Mucosa of descending colon (tissue), 3 donors: ENCODE data around the gene DNAH12. TPM values are rescaled to one million over a fixed set of nuclear protein-coding genes. Genes with fewer than 3 reads are reported as not detected.
"Not testable (repeated sequence)": the region's sequence is repeated elsewhere in the genome, so short reads cannot be mapped to it uniquely, and the experiment has no call there.

ENCODE experiments used
- ATAC-seq: fragments of 200-7000 bp; cut with Tn5 transposase; one replicate; pipeline ENCODE4 v1.9.1; 2020; ENCODE audit warnings: mild to moderate bottlenecking, moderate library complexity
- DNase-seq, 3 donors: peaks; one replicate each; pipeline ENCODE4 v3.0.0-alpha.2; 2020
- H3K36me3 ChIP-seq: fragments of 200-600 bp; one replicate; pipeline ENCODE4 v1.8.0; 2021; ENCODE audit warnings: low read depth, mild to moderate bottlenecking
- H3K4me1 ChIP-seq: fragments of 200-600 bp; one replicate; pipeline ENCODE4 v1.8.0; 2021; ENCODE audit warnings: low read depth, mild to moderate bottlenecking
- H3K4me3 ChIP-seq: fragments of 200-600 bp; one replicate; pipeline ENCODE4 v1.8.0; 2021; ENCODE audit warnings: mild to moderate bottlenecking
- H3K9me3 ChIP-seq: fragments of 200-600 bp; one replicate; pipeline ENCODE4 v1.8.0; 2021; ENCODE audit warnings: mild to moderate bottlenecking
- CTCF ChIP-seq: fragments of 200-600 bp; IDR thresholded peaks from one replicate; pipeline ENCODE4 v1.8.0; 2022; ENCODE audit warnings: antibody characterized with exemption, mild to moderate bottlenecking
- intact Hi-C, 2 donors: fragments of 100-400 bp; cut with DNase I in 1 of 2; cut with micrococcal nuclease in 1 of 2; formaldehyde crosslinking; loops; one replicate each; pipeline versions ENCODE4 v1.11.0 to v1.11.1; 2022; cut with DNase I, micrococcal nuclease
- total RNA-seq, 3 donors: library from RNA; stranded (reverse); fragmentation: NEBNext Ultra II Directional in 2 of 3; extraction: Animal tissue kit (Norgen Biotek cat#: 25700) in 2 of 3; gene quantifications; one replicate each; pipeline versions ENCODE4 v1.2.1 to v1.2.4, GENCODE V29; 2021 to 2023
- donor health status: DM: no; HTN: no; CAD: no; lungs with moderate emphysema.
- donor health status: DM: no; HTN: no; CAD: no.
- donor health status: DM: no; HTN: yes; CAD: no.

The DNAH12 gene
- total RNA-seq, 3 donors from 2014 or later: 0.07 to 0.26 (median 0.16) TPM

- intact Hi-C loops: no loop called here
- TF ChIP-seq CTCF: no peak
- ATAC-seq (no peak), DNase-seq (no peak)
- H3K9me3 ChIP-seq: no peaks in the 10 kb centered on the region
- H3K4me3 ChIP-seq: no peak overlapping the region
- H3K4me1 ChIP-seq: no peaks in the 10 kb centered on the region
- no peaks in the 10 kb centered on the region for H3K36me3 ChIP-seq
These were observed 46.2 kb downstream of the DNAH12 start for GRCh38 chr3:57497904-57498303.

GRCh38 chr3:57484563-57484962 is 59.6 kb downstream of the DNAH12 start:
- ATAC-seq: no peak
- Histone ChIP-seq H3K9me3 (no peaks in the 10 kb centered on the region), H3K36me3 (no peaks in the 10 kb centered on the region), H3K4me3 (no peak overlapping the region), H3K4me1 (no peaks in the 10 kb centered on the region)
- no peak for DNase-seq
- TF ChIP-seq CTCF: no peak
- intact Hi-C loops: no loop called here

GRCh38 chr3:57477193-57477592 is 67.0 kb downstream of the DNAH12 start:
- H3K36me3 ChIP-seq, DNase-seq, ATAC-seq, H3K4me3 ChIP-seq, H3K9me3 ChIP-seq, intact Hi-C loops, H3K4me1 ChIP-seq: not testable (repeated sequence)

- H3K9me3 ChIP-seq: no peaks in the 10 kb centered on the region
- intact Hi-C loops: no loop called here
- no peak for ATAC-seq
These were observed 79.3 kb downstream of the DNAH12 start for GRCh38 chr3:57464801-57465200.

GRCh38 chr3:57464011-57464410 is 80.1 kb downstream of the DNAH12 start:
- H3K4me3 ChIP-seq: no peak overlapping the region
- no peaks in the 10 kb centered on the region for H3K4me1 ChIP-seq
- no peaks in the 10 kb centered on the region for H3K36me3 ChIP-seq
- no peaks in the 10 kb centered on the region for H3K9me3 ChIP-seq
- no peak for TF ChIP-seq CTCF
- ATAC-seq (no peak), DNase-seq (no peak)
- intact Hi-C loops: no loop called here

More at GRCh38 chr3:57464801-57465200, 79.3 kb downstream of the DNAH12 start:
- no peak for DNase-seq
- Histone ChIP-seq H3K4me3 (no peak overlapping the region), H3K4me1 (no peaks in the 10 kb centered on the region), H3K36me3 (no peaks in the 10 kb centered on the region)
- TF ChIP-seq CTCF: no peak

- Histone ChIP-seq H3K9me3 (no peaks in the 10 kb centered on the region), H3K4me1 (no peaks in the 10 kb centered on the region), H3K4me3 (no peak overlapping the region), H3K36me3 (no peaks in the 10 kb centered on the region)
- TF ChIP-seq CTCF: no peak
- ATAC-seq (no peak), DNase-seq (no peak)
- intact Hi-C loops: no loop called here
These were observed 92.8 kb downstream of the DNAH12 start for GRCh38 chr3:57451150-57451846.

- ATAC-seq, H3K36me3 ChIP-seq, H3K4me1 ChIP-seq, DNase-seq, intact Hi-C loops, H3K4me3 ChIP-seq, H3K9me3 ChIP-seq: not testable (repeated sequence)
These were observed 94.8 kb downstream of the DNAH12 start for GRCh38 chr3:57449276-57449847.

- H3K4me3 ChIP-seq, H3K36me3 ChIP-seq, H3K9me3 ChIP-seq, DNase-seq, ATAC-seq, H3K4me1 ChIP-seq, intact Hi-C loops: not testable (repeated sequence)
These were observed 95.7 kb downstream of the DNAH12 start for GRCh38 chr3:57448489-57448888.
